Embryonic facial prominence (tissue), 1 donor: ENCODE data around the gene MAN2B2.

Source experiments
- DNase-seq: peaks from one replicate; pipeline ENCODE4 v3.0.0-alpha.2; 2016; ENCODE audit errors: extremely low spot score

The MAN2B2 gene

DNA sequence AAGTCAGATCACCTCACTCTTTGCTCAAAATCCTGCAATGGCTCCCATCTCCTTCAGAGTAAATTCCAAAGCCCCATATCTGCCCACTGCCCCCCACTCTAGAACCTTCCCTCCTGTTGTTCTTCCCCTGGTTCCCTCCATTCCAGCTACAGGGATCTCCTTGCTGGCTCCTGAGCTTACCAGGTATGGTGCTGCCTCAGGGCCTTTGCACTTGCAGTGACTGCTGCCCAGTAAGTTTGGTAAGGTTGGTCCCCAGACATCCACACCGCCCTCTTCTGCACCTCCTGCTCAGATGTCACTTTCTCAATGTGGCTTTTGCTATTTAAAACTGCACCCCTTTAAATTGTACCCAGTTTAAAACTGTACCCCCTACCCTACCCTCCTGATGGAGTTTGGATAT, 7.8 kb upstream of the MAN2B2 start:
- DNase-seq = no peak

DNA sequence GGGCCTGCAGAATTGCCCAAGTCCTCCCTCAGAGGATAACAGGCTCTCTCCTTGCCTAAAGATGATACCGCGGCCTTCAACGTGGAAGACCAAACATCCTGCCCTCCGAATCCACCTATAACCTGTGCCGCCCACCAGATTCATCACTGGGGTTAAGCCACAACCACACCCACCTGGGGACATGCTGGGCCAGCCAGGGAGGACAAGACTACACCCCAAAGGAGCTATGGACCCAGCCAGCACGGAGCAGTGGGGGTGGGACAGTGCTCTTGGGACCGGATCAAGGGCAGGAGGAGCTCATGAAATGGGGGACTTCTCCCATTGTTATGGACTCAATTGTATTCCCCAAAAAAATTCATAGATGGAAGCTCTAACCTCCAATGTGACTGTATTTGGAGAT, 6.8 kb upstream of the MAN2B2 start:
- no peak for DNase-seq

DNA sequence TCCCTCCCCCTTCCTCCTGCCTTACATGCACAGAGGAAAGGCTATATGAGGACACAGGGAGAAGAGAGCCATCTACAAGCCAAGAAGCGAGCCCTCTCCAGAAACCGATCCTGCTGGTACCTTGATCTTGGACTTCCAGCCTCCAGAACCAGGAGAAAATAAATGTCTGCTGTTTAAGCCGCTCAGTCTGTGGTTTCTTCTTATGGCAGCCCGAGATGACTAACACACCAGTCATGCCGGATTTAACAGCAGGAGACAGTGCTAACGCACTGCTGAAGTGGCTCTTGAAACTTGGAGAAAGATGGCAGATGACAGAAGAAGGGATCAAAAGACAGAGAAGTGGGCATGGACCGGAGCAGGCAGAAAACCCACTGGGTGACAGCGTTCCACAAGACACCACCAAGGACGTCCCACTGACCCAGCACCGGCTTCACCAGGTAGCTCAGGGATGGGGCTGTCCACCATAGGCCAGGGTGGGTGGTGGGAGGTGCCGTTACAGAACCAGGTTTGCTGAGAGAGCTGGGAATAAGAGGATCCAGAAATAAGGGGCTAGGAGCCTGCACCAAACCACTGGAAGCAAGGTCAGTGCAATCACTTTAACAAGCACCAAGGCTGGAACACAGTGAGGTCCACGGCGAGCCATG, 6.2 kb upstream of the MAN2B2 start:
- DNase-seq = no peak

DNA sequence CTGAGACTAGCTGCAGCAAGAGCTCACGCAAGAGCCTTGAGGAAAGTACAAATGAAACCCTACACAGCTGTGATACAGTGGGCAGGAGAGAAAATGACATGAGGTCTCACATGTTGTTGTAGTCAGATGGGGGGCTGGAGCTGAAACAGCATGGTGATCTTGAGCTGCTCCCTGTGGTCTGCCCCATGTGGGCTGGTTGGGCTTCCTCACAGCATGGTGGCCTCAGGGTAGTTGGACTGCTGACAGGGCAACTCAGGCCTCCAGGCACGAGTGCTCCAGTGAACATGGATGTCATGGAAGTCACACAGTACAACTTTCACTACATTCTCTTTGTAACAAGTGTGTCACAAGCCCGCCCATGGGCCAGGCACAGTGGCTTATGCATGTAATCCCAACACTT, 3.4 kb upstream of the MAN2B2 start:
- no peak for DNase-seq

DNA sequence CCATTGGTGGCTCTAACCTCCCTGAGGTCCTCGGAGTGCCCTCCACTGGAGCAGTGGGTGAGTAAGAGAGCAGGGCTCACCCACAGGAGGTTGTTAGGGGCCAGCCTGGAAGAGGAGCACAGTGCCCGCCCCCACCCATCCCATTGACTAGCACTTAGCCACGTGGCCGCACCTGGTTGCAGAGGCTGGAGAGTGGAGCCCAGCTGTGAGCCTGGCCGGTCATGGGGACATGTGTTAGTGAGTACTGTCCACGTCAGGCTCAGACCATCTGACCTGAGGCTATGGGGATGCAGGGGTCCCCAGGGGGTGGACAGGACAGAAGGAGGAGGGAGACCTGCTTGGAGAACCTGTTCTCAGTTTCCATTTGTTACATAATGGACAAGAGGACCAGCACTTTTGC, 1.4 kb upstream of the MAN2B2 start:
- DNase-seq = no peak

DNA sequence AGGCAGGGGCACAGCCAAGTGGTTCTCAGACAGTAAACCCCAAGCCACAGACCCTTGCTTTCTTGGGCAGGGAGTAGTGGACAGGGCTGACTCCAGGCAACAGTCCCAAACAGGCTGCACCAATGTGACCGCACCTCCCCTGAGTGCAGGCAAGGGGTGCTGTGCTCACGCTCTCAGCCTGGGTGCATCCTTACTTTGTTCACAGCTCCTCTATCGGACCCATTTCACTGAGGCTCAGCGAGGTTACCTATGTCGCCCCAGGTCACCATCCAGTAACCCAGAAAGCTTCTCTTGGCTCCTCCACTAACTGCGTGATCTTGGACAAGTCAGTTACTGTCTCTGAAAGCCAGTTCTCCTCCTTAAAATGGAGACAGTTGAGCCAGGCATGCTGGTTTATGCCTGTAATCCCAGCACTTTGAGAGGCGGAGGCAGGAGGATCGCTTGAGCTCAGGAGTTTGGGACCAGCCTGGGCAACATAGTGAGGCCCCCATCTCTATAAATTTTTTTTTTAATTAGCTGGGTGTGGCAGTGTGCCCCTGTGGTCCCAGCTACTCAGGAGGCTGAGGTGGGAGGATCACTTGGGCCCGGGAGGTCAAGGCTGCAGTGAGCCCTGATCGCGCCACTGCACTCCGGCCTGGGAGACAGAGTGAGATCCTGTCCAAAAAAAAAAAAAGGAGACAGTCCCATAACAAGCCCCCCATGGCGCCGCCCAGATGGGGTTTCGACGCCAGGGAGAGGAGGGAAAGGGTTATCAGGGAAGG, 823 bp upstream of the MAN2B2 start:
- DNase-seq = no peak

DNA sequence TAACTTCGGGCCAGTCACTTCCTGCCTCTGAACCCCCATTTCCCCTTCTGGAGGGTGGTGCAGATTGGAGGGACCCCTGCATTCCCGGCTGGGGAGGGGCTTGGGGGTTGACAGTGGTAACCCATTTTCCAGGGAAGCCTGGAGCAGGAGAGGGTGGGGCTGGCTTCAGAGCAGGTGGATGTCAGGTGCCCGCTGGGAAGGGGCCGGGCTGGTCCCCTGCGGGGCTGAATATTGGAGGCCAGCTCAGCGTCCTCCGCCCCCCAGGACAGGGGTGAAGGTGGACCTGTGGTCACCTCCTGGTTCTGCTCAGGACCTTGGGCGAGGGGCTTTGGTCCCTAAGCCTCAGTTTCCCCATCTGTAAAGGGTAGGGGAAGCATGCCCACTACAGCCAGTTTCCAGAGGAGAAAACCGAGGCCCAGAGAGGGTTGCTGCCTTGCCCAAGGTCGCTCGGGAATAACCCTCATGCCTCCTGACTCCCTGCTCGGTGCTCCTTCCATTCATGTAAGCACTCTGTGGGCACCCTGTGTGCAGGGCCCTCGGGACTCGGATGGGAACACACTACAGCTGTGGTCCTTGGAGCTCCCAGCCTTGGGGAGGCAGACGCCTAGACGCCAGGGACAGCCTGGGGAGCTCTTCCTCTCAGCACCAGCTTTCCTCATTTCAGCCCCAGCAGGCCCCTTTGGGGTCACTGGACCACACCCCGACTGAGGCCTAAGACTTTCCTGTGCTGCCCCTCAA, 683 bp downstream of the MAN2B2 start:
- DNase-seq = no peak

DNA sequence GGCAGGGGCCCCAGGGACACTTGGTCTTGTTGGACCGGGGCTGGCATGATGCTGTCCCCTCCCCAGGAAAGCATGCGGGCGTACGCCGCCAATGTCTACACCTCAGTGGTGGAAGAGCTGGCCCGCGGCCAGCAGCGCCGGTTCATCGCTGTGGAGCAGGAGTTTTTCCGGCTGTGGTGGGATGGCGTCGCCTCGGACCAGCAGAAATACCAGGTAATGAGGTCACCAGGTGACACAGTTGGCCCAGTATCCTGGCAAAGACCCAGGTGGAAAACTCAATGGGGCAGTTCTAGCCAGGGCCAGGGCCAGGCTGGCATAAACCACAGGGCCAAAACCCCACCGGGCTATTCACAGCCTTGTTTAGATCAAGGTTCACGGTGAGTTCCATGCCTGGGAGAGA, 1.5 kb downstream of the MAN2B2 start:
- DNase-seq = no peak

DNA sequence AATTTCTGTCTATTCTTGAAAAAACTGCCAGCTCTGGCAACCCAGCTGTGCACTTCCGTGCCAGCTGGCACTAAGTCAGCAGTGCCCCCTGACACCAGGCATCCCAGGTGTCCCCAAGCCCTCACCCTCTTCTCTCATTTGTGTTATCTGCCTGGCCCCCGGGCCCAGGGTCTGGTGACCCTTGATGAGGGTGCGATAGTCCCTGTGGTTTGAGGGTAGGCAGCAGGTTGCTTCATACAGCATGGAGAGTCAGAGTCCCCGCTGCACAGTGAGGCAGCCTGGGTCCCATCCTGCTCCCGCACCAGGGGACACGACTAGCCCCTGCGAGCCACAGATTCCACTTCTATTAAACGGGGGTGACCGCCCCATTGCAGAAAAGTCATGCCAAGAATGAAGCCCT, 1.9 kb downstream of the MAN2B2 start:
- DNase-seq = no peak

DNA sequence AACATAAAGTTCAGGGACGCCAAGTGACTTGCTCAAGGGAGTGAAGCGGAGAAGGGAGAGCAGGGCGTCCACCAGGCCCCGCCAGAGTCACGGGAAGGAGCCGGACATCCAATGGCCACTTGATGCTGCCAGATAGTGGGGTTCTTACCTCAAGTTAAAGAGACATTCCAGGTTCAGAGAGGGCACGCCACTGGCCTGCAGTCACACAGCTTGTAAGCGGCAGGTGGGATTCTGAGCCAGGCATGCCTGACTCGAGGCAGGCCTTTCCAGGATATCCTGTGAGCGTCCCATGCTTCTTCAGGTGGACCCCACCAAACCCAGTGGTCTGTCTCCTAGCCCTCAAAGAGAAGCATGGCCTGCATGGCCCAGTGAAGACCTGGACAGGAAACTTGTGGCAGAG, 2.4 kb downstream of the MAN2B2 start:
- DNase-seq = no peak

DNA sequence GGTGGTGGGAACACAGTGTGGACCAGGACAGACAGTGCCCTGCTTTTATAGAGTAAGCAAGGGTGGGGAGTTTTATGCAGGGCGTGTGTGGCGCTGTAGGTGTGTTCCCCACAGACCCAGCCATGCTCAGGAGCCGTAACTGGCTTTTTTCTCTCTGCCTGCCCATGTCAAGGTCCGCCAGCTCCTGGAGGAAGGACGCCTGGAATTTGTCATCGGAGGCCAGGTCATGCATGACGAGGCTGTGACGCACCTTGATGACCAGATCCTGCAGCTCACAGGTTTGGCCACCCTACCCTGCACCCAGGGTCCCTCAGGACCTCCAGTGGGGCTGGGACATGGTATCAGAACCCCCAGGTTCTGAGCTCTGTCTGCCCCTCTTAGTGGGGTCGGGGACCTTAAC, 3.2 kb downstream of the MAN2B2 start:
- DNase-seq = no peak

DNA sequence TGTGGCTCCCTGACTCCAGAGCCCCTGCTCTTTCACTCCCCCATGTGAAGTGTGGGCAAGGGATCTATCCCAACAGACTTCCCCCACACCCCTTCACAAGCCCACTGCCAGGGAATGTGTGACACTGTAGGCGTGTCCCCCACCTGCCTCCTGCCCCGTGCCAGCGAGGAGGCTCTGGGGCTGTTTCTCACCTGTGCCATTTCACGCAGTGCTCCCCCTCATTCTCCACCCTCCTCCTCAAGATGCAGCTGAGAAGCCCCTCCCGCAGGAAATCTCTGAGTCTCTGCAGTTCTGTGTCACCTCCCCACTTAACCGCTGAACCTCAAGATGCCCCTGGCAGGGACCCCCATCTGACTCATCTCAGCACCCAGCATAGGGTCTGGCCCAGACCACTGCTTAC, 5.4 kb downstream of the MAN2B2 start:
- no peak for DNase-seq

DNA sequence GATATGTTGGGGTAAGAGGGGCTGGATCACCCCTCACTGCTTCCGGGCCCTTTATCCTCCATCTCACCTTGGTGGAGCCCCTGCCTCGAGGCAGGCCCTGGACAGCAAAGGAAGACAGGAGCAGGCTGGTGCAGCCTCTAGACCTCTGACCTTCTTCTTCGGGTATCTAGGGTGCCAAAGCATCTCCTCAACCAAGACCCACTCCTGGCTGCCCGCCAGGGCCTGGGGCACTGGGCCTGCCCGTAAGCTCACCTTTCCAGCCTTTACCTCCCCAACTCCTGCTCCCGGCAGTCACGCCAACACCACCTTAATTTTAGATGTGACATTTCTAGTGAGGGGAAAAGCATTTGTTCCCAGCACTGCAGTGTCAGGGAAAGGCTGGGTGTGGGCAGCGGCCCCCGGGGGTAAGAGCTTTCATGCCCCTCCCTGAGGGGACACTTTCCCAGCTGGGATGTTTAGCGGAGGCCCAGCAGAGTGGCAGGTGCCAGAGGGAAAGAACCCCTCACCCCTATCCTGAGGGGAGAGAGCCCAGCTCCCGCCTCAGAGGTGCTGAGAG, 6.7 kb downstream of the MAN2B2 start:
- no peak for DNase-seq

DNA sequence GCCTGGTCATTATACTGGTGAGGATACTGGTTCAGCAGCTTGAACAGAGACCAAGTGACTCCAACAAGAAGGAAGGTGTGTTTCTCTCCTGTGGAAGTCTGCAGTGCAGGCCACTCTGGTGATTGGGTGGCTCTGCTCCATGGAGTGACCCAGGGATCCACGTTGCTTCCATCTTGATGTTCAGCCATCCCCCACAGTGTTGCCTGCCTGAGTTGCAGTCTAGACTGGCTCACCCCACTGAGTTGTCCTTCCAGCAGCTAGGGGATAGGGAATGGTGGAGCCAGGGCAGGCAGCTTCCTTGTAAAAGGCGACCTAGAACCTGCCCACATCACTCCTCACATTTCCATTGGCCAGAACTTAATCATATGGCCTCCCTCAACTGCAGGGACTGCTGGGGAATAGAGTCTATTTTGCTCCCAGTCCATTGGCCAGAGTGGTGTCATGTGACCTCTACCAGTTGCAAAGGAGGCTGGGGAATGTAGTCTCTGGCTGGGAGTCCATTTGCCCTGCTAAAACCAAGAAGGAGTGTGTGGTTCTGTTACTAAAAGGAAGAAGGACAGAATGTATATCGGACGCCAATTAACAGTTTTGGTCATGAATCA, 8.0 kb downstream of the MAN2B2 start:
- no peak for DNase-seq

DNA sequence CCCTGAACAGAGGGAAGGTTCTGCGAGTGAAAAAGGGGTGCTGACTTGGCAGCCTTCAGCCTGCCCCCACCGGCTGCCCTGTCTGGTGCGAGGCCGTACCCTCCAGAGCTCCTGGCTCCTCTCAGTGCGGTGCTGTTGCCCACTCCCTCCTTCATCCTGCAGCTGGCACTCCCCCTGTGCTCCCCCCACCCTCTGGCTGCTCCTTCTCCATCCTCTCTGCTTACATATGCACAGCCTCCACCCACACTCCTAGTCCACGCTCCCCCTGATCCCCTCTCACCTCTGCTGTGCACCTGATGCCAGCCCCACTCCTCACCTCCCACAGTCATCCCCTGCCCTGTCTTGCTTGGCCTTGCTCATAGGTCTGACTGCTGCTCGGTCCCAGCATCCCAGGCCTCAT, 9.9 kb downstream of the MAN2B2 start:
- no peak for DNase-seq

DNA sequence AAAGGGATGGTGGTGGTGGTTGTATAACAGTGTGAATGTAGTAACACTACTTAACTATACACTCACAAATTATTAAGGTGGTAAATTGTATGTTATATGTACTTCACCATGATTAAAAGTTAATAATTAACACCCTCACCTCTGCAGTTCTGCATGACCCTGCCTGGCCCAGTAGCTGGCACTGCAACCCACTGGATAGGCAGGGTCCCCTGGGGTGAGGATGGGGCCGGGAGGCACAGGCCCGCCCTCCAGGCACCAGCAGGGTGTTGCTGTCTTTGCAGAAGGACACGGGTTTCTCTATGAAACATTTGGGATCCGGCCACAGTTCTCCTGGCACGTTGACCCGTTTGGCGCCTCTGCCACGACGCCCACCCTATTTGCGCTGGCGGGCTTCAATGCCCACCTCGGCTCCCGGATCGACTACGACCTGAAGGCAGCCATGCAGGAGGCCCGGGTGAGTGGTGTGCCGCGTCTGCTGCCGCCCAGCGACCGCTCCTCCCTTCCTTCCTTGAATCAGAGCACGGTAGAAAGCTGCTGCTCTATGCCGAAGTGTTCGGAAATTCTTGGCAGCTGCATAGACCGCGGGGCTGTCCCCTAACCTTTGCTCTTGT, 11.8 kb downstream of the MAN2B2 start:
- no peak for DNase-seq

DNA sequence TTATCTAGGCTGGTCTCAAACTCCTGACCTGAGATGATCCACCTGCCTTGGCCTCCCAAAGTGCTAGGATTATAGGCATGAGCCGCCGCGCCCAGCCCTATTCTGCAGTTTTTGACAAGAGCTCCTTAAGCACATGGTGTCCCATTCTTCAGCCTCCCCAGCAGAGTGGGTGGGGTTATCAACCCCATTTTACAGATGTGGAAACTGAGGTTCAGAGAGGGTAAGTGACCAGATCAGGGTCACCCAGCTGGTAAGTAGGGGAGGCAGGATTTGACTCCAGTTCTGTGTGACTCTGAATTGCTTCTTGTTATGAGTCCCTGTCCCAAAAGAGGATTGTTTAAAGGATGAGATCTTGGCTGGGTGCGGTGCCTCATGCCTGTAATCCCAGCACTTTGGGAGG, 14.5 kb downstream of the MAN2B2 start:
- DNase-seq = no peak

DNA sequence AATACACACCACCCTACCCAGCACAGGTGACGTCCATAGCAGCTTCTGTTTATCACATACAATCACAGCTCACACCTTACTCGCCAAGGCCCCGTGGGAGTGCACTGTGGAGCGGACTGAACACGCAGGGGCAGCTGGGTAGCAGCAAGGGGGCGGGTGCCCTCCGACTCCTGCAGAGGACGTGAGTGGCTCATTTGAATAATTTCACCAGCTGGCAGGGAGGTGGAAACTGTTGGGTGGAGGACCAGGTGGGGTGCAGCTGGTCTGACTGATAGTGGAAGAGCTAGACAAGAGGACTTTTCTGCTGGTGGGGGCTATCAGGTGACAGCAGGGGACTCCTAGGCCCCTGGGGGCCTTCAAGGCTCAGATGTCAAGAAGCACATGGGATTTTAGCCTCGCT, 16.3 kb downstream of the MAN2B2 start:
- no peak for DNase-seq

DNA sequence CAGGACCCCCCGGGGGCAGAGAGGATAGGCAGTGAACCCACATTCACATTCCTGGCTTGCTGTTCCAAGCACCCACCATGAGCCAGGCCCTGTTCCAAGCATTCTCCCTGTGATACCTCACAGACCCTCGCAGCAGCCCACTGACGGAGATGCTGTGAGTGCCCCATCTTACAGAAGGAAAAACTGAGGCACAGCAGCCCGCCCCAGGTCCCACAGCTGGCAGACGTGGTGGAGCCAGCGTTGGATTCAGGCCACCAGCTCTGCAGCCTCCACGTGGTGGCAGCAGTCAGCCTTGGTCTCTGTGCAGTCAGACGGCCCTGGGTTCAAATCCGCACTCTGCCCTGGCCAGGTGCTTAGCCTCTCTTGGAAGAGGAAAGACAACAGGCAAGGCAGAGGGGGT, 16.8 kb downstream of the MAN2B2 start:
- DNase-seq = no peak

DNA sequence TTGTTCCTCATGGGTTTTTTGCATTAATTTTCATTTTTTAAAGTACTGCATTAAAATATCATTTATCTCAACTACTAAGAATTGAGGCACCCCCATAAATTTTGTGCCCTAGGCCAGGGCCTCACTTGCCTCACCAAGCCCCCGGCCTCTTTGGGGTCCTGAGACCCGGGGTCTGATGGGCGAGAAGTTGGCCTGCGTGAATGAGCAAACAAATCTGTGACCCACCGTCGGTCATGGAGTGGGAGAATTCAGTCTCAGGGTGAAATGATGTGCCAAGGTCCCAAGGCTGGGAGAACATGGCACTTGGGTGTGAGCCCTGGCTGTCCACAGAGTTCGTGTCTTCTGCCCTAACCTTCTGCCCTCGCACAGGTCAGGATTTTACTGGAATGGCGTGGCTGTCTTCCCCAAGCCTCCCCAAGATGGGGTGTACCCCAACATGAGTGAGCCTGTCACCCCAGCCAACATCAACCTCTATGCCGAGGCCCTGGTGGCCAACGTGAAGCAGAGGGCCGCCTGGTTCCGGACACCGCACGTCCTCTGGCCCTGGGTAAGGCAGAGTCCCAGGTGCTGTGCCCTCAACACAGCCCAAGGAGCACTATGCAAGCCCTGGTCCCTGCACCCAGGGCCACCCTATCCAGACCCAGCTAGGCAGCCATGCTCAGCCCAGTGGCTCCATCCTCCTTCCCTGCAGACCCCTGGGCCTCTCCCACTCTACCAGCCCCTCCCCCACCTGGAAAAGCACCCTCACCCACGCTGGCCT, 18.0 kb downstream of the MAN2B2 start:
- no peak for DNase-seq

DNA sequence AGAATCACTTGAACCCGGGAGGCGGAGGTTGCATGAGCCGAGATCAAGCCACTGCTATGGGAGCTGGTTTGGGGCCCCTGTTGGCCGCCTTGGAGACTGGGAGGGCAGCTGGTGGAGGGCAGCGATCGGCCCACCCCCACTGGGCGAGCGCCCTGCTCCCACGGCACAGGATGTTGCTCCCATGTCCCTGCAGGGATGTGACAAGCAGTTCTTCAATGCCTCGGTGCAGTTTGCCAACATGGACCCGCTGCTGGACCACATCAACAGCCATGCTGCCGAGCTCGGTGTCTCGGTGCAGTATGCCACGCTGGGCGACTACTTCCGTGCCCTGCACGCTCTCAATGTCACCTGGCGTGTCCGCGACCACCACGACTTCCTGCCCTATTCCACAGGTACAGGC, 19.4 kb downstream of the MAN2B2 start:
- DNase-seq = no peak
